AG09319 (cell line): ENCODE results near the gene OR5H6.

Experiments
- DNase-seq: peaks from one replicate; pipeline ENCODE4 v3.0.0-alpha.2; 2010; ENCODE audit warnings: low read depth; ENCODE audit errors: extremely low read depth
- CTCF ChIP-seq: IDR thresholded peaks from 2 replicates; pipeline ENCODE4 v1.5.1; 2011; ENCODE audit warnings: low read depth, mild to moderate bottlenecking, inconsistent platforms, low read length, moderate library complexity

Gene OR5H6

DNA sequence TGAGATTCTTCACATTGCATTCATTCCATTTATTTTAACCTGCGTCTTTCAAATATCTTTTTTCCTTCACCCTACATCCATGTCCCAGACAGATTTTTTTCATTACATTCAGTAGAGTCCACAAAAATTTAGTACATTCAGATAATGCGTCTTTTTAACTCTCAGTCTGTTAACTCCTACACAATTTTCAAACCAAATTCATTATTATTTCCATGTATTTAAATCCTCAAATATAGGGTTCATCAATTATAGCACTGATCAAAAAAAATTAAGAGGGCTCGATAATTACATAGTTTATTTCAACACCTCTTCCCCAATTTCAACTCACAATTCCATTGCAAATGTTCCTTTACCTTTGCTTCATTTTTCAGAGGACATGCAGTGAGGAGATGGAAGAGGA is at the start of gene OR5H6:
TSS of gene OR5H6 (plus strand) at position 301 of the 400 bp plus-strand sequence. CDS start at position 390, 89 bp downstream.
- no peak for DNase-seq
- TF ChIP-seq CTCF, result no peak

GRCh38 chr3:98215051-98215450 is 49.0 kb upstream of the OR5H6 start:
- no peak for DNase-seq
- TF ChIP-seq CTCF, result no peak

DNA sequence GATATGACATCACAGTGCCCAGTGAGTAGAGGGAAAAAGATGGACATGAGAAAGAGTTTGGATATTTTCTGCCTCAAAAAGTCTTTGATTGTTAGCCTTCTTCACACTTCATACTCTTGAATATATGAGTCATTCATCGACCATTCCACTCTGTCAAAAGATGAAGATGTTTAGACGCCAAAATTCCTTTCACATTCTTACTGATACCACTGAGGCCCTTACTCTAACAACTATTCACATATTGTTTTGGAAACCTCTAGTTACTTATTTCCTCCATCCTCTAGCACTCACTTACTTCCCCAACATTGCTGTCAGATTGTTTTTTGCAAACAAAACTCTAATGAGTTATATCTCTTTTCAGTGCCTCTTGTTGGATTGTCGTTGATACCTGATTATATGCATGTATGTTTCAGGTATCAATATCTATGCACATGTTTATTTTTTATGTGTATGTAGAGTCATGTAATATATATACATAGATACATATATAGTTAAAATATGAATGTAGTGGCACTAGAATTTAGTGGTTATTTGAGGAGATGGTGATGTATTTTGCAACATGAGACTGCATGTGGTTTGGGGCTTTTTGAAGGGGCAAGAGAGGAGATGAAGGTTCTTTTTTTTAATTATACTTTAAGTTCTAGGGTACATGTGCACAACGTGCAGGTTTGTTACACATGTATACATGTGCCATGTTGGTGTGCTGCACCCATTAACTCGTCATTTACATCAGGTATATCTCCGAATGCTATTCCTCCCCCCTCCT is 40.0 kb upstream of the OR5H6 start:
- no peak for DNase-seq
- no peak for TF ChIP-seq CTCF

GRCh38 chr3:98232489-98232888 is 31.6 kb upstream of the OR5H6 start:
- DNase-seq, result no peak
- no peak for TF ChIP-seq CTCF

GRCh38 chr3:98233468-98233867 is 30.6 kb upstream of the OR5H6 start:
- no peak for DNase-seq
- no peak for TF ChIP-seq CTCF

GRCh38 chr3:98240131-98240530 is 23.9 kb upstream of the OR5H6 start:
- DNase-seq, result no peak
- no peak for TF ChIP-seq CTCF

DNA sequence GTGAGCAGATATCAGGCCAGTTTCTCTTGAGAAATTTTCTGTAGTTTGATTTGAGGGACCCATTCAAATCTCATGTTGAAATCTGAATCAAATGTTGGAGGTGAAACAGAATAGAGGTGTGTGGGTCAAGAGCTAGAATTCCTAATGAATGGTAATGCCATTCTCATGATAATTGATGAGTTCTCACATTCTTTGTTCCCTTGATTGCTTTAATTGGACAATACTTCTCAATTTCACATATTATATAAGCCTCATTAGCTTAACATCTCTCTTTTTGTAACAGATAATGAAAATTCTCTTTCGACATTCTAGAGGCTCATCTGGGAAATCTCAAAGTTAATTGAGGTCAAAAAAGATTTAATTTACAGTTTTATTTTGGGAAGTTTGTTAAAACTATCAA is 21.9 kb upstream of the OR5H6 start:
- no peak for TF ChIP-seq CTCF
- no peak for DNase-seq
